Lung (tissue), 12 donors: ENCODE data around the gene ROPN1B. TPM values are rescaled to one million over a fixed set of nuclear protein-coding genes. Genes with fewer than 3 reads are reported as not detected.

ENCODE experiments used
- ATAC-seq: fragments of 200-7000 bp; cut with Tn5 transposase; one replicate; pipeline ENCODE4 v1.9.1; 2020; ENCODE audit warnings: moderate number of reproducible peaks; ENCODE audit not compliant: insufficient read depth, low FRiP score
- DNase-seq, 3 donors: peaks; one replicate each; pipeline ENCODE4 v3.0.0-alpha.2; 2013 to 2017
- H3K27ac ChIP-seq, 2 donors: one replicate each; pipeline ENCODE4 v1.5.1; 2013; ENCODE audit warnings: mild to moderate bottlenecking in 2 of 2, moderate library complexity in 2 of 2, control low read depth in 1 of 2, inconsistent platforms in 1 of 2, low read depth in 1 of 2, low read length in 1 of 2
- H3K27me3 ChIP-seq, 3 donors: one replicate each; pipeline ENCODE4 v1.5.1; 2013; ENCODE audit warnings: low read length in 2 of 3; ENCODE audit not compliant: control insufficient read depth in 3 of 3, insufficient read depth in 3 of 3
- H3K36me3 ChIP-seq, 4 donors: one replicate each; pipeline ENCODE4 v1.5.1; 2013; ENCODE audit warnings: low read length in 4 of 4, mild to moderate bottlenecking in 1 of 4, moderate library complexity in 1 of 4; ENCODE audit not compliant: control insufficient read depth in 4 of 4, insufficient read depth in 4 of 4
- H3K4me1 ChIP-seq, 5 donors: one replicate each; pipeline ENCODE4 v1.5.1; 2013; ENCODE audit warnings: low read length in 5 of 5, mild to moderate bottlenecking in 2 of 5, moderate library complexity in 1 of 5; ENCODE audit not compliant: control insufficient read depth in 5 of 5, insufficient read depth in 5 of 5
- H3K4me3 ChIP-seq: one replicate; pipeline ENCODE4 v1.5.1; 2013; ENCODE audit warnings: mild to moderate bottlenecking, control low read depth, moderate library complexity
- H3K9ac ChIP-seq, 2 donors: one replicate each; pipeline ENCODE4 v1.5.1; 2013; ENCODE audit warnings: low read length in 2 of 2, control low read depth in 1 of 2; ENCODE audit not compliant: insufficient read depth in 1 of 2
- H3K9me3 ChIP-seq, 4 donors: one replicate each; pipeline ENCODE4 v1.5.1; 2013; ENCODE audit warnings: low read length in 3 of 4, mild to moderate bottlenecking in 1 of 4, moderate library complexity in 1 of 4; ENCODE audit not compliant: control insufficient read depth in 4 of 4, insufficient read depth in 3 of 4
- WGBS, 2 donors: extraction: QIAGEN DNeasy Blood & Tissue Kit; methylation state at CpG; one replicate each; pipeline ENCODE4 v1.1.7; 2013; 5-methylcytosine and 5-hydroxymethylcytosine counted together
- polyA plus RNA-seq, 2 donors: library from polyadenylated mRNA; stranded (reverse); fragments of 200-250 nt; gene quantifications; one replicate each; pipeline ENCODE4 v1.2.1, GENCODE V29; 2013
- total RNA-seq, 2 donors: library from RNA; depleted of rRNA in 1 of 2; stranded (reverse); fragments of >200 nt in 1 of 2; gene quantifications; one replicate each; pipeline ENCODE4 v1.2.1, GENCODE V29; 2014 to 2021
- TF ChIP-seq, protein P1 (sequence below): IDR thresholded peaks from 2 replicates; pipeline ENCODE4 v1.5.1; 2012; ENCODE audit warnings: mild to moderate bottlenecking; ENCODE audit errors: control extremely low read depth, extremely low read depth
- donor health status: control.
- donor health status: control.
- donor health status: Bipolar disorder and iron deficiency.
- donor health status: healthy.
- donor health status: DM: yes; HTN: yes; CAD: no.

Gene ROPN1B
- total and polyA plus RNA-seq, 4 donors: 0.14 to 0.67 (median 0.47) TPM

DNA sequence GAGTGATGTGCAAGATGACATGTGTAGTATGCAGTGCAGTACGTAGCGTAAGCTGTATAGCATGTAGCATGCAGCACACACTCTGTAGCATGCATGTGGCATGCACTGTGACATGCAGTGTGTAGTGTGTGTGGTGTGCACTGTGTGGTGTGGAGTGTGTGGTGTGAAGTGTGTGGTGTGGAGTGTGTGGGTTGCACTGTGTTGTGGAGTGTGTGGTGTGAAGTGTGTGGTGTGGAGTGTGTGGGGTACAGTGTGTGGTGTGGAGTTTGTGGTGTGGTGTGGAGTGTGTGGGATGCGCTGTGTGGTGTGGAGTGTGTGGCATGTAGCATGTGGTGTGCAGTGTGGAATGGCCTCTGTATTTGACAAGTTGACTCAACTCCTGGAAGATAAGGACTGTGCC is 39.2 kb downstream of the ROPN1B start:
- DNase-seq: no peak
- no peak overlapping the region for H3K9ac ChIP-seq
- TF ChIP-seq, protein P1, sequence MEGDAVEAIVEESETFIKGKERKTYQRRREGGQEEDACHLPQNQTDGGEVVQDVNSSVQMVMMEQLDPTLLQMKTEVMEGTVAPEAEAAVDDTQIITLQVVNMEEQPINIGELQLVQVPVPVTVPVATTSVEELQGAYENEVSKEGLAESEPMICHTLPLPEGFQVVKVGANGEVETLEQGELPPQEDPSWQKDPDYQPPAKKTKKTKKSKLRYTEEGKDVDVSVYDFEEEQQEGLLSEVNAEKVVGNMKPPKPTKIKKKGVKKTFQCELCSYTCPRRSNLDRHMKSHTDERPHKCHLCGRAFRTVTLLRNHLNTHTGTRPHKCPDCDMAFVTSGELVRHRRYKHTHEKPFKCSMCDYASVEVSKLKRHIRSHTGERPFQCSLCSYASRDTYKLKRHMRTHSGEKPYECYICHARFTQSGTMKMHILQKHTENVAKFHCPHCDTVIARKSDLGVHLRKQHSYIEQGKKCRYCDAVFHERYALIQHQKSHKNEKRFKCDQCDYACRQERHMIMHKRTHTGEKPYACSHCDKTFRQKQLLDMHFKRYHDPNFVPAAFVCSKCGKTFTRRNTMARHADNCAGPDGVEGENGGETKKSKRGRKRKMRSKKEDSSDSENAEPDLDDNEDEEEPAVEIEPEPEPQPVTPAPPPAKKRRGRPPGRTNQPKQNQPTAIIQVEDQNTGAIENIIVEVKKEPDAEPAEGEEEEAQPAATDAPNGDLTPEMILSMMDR: no peak
- H3K4me1 ChIP-seq: no peaks in the 10 kb centered on the region
- 95 to 97% methylated on average over 3 of the region's 3 CpGs for WGBS, 2 donors
- no peak overlapping the region for H3K4me3 ChIP-seq
- no peak overlapping the region for H3K27ac ChIP-seq
- H3K9me3 ChIP-seq: peaks cover 0 to 4% (median 0%) of the 10 kb centered on the region in 4 donors
- peaks cover 9 to 33% (median 29%) of the 10 kb centered on the region in 4 donors for H3K36me3 ChIP-seq
- ATAC-seq: no peak
- no peaks in the 10 kb centered on the region for H3K27me3 ChIP-seq

DNA sequence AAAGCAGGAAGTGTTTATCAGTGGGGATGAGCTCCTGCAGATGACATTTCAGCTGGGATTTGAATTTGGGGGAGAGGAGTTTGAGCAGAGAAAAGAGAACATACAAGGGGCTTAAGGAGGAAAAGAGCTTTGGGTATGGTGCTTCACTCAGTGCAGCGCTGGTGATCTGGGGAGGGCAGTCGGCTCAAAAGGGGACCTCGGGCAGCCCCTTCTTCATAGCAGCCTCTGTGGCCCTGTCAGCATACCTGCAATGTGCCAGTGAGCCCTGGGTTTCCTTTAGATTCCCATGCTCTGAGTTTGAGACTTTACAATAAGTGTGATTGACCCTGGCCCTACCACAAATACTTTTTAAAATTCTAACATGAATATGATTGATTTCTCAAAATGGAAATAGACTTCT is 40.2 kb downstream of the ROPN1B start:
- WGBS, 2 donors: 93 to 96% methylated on average over 3 of the region's 3 CpGs
- TF ChIP-seq, protein P1: no peak
- H3K9me3 ChIP-seq: peaks cover 0 to 2% (median 0%) of the 10 kb centered on the region in 4 donors
- H3K4me3 ChIP-seq: no peak overlapping the region
- H3K27ac ChIP-seq: no peak overlapping the region
- DNase-seq (no peak), ATAC-seq (no peak)
- H3K4me1 ChIP-seq: no peaks in the 10 kb centered on the region
- H3K9ac ChIP-seq: no peak overlapping the region
- H3K36me3 ChIP-seq: peaks cover 9 to 36% (median 32%) of the 10 kb centered on the region in 4 donors
- H3K27me3 ChIP-seq: no peaks in the 10 kb centered on the region

DNA sequence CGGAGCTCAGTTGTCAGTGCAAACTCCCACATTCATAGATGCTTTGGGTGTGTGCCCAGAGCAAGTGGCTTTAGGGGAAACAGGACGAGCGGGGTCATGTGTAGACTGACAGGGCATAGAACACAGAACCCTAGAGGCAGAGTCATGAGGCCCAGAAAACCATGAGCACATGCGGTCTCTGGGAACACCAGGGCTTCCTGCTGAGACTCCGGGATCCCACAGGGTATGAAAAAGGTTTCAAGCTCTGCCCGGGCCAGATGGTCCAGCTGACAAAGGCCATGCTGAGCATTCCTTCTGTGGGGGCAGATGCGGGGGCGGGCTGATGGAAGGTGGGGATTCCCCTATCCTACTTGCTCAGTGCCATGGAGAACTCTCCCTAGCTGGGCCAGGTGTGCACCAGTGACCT is 44.8 kb downstream of the ROPN1B start:
- peak in 1 of 3 donors; percentile 4 for DNase-seq
- TF ChIP-seq, protein P1: no peak
- H3K9me3 ChIP-seq: no peaks in the 10 kb centered on the region
- no peak for ATAC-seq
- H3K9ac ChIP-seq: no peak overlapping the region
- H3K27me3 ChIP-seq: no peaks in the 10 kb centered on the region
- peaks cover 12 to 33% (median 21%) of the 10 kb centered on the region in 4 donors for H3K36me3 ChIP-seq
- no peak overlapping the region for H3K27ac ChIP-seq
- 93 to 96% methylated on average over 8 of the region's 8 CpGs for WGBS, 2 donors
- no peaks in the 10 kb centered on the region for H3K4me1 ChIP-seq
- no peak overlapping the region for H3K4me3 ChIP-seq

DNA sequence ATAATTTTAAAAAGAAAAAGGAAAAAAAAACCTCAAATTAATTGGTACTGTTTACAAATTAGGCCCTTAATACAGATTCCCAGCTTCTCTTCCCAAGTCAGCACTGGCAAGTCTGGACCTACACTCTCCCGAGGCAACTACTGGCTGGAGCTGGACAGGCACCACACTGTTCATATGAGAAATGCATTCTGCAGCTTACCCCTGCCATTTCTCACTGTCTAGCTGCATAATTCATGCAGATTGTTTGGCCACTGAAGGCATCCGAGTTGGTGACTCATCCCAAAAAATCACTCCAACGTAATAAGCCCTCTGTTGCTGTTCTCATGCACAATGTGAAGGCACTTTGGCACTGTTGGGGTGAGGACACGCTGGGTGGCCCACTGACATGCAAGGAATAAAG is 45.3 kb downstream of the ROPN1B start:
- Histone ChIP-seq H3K27me3 (no peaks in the 10 kb centered on the region), H3K4me1 (no peaks in the 10 kb centered on the region), H3K4me3 (no peak overlapping the region), H3K9me3 (no peaks in the 10 kb centered on the region), H3K27ac (no peak overlapping the region), H3K36me3 (peaks cover 12 to 32% (median 20%) of the 10 kb centered on the region in 4 donors), H3K9ac (no peak overlapping the region)
- 88 to 96% methylated on average over 4 of the region's 4 CpGs for WGBS, 2 donors
- DNase-seq (no peak), ATAC-seq (no peak)
- TF ChIP-seq, protein P1: no peak
